ENCODE measurements around the gene UBE2D3.
"Not testable (repeated sequence)": the region's sequence is repeated elsewhere in the genome, so short reads cannot be mapped to it uniquely, and the experiment has no call there.

The UBE2D3 gene

DNA sequence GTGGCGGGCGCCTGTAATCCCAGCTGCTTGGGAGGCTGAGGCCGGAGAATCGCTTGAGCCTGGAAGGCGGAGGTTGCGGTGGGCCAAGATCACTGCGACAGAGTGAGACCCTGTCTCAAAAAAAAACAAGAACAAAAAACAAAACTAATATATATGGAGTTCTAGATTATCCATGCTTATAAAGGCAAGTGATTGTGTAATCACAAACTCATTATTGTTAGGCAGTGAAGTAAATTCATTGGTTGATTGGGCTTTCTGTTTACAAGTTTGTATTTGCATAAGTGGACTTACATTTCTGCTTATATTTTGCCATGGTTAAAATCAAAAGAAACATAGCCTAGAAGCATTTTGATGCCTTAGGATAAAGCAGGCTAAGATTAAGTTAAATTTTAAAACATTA, 2.5 kb upstream of the UBE2D3 start:
- no peak for DNase-seq

DNA sequence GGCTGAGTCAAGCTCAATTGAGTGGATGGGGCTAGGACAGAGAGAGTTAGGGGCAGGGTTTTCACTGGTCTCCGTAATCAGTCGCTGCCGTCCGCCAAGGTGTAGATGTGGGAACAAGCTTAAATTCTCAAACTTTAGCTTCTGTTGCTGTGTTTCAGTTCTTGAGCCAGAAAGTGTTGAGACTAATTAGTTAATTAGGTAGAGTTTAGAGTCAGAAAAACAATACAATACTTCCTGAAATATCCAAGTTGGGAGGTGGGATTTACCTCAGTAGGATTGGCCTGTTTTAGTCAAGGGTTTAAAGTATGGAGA, 1.1 kb upstream of the UBE2D3 start:
- DNase-seq: no peak

DNA sequence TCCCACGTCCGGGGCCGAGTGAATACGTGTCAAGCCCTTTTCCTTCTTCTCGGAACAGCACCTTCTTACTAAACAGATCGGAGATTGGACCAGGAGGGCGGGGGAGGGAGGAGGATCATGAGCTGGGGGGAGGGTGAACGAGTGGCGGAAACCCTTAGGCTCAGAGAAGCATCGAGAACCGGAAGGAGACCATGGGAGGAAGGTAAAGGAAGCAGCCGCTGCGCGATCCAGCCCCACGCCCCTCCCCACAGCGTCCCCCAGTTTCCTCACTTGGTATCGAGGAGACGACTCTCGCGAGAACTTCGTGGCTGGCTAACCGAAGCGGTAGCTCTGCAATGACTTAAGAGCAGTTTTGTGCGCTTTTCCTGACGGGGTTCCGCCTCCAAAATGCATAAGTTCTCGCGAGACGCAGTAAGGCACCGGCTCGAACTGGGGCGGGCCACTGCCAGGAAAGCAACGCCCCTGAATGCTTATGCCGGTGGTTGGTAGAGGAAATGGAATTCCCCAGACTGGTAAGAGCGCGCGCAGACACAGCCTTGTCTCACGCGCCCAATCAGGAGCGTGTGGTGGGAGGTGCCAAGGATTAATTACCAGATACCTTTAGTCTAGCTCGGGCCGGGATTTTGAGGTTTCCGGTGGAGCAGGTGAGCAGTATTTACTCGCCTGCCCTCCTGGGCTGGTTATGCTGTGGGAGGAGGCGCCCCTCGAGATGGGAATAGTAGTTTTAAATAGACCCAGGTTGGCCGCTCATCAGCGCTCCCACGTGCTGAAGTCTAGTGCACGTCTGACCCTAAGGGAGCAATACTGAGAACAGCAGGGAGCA, 534 bp upstream of the UBE2D3 start:
- peak; percentile 98 for DNase-seq

DNA sequence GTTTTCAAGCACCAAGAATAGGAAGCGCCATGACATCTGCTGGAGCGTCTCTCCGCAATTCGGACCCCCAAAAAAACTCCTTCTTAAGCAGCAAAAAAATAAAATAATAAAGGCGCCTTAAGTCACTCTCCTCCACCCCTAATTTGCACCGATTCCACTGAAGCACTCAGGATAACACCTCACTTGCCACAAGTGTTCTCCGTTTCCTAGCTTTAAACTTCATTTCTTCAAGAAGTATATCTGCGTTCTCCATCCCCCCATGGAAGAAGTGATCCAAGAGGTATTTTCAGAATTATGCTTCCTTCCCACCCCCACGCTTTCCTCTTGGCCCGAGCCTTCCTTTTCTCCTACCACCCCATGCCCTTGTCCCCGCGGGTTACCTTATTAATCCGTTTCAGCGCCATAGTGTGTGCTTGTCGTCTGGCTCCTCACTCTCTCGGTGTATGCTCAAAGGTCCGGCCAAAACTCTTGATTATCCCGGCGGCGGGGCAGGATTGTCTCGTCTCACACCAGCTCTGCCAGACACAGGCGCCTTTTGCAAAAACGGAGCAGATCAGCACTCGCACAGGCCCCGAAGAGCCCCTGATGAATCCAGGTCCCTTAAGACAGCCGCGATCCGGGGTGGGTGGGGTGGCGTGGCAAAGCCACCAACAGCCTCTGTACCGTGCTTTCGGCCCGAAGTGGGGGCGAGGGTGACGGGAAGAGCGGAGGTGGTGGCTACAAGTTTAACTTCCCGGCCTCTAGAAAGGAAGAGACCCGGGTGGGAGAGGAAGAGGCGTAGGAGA, 1.1 kb downstream of the UBE2D3 start:
- DNase-seq: peak; percentile 81

DNA sequence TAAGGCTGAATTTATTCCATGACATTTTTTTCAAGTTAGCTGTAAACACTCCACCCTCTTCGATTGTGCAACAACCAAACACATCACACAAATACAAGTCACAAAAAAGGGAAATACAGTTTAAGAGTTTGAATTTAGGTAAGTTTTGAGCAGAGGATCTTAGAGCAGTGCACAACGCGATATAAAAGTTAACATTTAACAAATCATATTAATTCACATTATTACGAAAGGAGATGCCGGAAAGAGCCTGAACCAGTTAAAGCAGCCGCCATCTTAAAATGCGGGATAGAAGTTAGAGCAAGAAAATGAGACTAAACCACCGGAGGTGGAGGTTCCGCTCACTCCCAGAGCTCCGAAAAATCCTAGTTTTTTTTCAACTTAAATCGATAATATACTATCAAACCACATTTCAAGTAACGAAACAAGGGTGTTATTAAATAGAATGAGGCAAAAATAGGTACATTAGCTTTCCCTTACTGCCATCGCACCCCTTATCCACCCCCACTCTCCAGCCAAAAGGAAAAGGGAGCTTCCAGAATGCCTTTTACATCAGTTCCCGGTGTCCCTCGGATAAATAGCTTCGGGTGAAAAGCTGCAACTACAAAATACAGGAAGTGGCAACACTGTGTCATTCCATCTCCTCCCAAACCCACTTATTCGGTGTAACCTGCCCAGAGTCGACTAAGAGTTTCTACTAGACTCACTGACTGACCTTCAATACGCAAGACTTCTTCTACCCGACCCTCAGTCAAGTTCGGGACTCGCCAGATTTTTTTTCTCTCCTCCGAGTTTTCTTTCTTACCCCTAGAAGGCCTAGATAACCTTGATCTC, 1.9 kb downstream of the UBE2D3 start:
- peak; percentile 46 for DNase-seq

DNA sequence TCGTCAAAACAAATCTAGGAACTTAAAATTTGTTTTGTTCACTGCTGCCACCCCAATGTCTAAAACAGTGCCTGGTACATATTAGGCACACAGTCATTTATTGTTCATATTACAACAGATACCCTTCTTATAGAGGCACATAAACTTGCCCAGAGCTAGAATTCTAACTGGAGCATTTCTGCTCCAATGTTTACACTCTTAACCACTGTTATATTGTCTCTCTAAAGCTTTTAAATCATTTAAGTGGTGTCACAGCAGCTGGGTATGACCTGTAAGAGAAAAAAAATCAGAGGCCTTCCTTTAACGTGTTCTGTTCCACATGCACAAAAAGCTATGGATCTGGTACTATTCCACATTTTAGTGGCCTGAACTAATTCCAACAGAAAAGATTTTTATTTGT, 3.0 kb downstream of the UBE2D3 start:
- DNase-seq: no peak

DNA sequence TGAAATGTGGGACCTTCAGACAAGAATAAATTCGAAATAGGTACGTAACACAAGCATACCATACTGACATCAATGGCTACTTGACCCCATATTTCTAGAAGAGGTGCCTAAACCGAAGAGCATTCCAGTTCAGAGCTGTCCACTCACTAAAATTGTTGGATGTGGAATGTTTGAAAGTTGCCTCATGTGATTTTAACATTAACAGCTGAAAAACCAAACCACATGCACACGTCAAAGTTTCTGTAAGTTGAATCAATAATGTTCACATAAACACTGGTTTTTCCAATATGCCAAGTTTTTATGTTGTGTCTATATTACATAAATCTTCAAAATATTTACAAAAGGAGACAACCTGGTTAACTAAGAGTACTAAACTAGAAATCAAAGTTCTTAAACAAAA, 3.5 kb downstream of the UBE2D3 start:
- DNase-seq: no peak

DNA sequence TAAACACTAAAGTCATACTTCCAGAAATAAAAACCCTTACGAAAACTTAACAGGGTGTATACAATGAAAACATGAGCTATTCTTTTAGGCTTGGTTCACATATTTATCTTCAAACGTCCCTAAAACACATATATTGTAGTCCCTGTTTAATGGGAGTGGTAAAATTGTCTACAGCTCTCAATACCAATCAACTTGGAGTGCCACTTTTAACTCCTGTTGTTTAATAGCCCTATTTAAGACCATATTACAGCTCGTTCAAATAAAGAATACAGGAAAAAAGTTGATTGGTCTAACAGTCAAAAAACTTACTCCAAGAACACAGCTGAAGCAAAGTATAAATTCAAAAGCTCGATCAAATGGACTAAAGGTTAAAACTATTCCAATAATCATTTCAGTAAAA, 3.9 kb downstream of the UBE2D3 start:
- no peak for DNase-seq

DNA sequence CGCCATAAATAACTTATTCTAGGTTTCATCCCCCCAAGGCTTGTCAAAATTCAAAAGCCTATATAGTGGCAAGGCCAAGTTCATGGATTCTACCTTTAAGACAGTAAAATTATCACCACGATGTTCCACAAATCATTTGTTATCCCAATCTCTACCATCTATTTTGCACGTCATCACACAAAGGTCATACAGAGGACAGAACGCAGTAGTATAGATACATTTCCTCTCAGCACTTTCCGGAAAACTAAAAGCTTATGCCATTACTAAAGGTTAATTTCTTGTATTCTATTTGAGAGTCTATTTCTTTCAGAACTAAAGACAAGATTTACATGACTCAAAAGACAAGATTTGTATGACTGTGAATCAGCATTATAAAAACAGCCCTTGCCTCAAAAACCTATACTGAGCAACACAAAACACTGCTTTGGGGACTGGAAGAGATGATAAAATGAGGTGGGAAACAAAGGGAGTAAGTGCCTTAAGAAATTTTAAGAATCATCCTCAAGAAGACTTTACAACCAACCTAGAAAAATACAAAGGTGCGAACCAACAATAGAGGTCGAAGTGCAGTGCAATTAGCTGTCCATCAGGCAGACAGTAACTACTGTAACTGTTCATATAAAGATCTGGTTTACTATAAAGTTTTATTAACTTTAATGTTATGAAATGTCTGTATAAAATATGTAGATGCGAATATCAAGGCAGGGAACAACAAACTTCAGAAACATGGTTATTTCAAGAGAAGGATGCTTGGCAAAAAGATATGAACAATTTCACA, 7.6 kb downstream of the UBE2D3 start:
- no peak for DNase-seq

DNA sequence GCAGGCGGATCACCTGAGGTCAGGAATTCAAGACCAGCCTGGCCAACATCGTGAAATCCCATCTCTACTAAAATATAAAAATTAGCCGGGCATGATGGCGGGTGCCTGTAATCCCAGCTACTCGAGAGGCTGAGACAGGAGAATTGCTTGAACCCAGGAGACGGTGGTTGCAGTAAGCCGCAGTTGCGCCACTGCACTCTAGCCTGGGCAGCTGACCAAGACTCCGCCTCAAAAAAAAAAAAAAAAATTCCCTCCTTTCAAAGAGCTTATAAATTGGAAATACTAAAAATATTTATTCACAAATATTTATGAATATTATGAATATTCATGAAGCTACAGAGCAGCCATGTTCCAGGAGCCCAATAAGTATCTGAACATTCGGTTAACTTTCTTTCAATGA, 8.3 kb downstream of the UBE2D3 start:
- not testable (repeated sequence) for DNase-seq

DNA sequence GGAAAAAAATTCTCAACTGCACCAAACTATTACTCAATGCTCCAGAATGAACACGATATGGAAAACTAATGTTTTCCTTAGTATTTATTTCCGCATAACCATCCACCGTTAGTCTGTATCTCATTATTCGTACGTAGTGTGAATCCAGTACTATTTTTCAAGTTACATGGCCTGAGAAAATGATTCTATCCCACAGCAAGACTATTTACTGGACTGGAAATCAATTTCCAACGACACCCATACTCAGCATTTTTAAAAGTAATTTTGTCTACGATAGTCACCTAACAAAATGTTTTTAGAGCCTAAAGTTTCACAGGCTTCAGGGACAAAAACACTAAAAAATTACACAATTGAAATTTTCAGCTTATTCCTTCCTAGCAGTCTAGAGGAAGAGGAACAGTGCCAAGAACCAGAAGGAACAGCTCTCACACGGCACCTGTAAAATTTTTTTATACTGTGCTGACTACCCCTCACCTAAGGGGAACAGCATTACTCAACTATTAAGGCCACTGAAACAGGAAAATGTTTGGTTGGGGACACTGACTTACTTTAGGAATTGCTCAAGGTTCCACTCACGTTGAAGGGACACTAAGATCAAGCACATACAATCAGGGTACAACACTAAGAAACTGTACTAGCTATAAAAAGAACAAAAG, 9.6 kb downstream of the UBE2D3 start:
- no peak for DNase-seq

DNA sequence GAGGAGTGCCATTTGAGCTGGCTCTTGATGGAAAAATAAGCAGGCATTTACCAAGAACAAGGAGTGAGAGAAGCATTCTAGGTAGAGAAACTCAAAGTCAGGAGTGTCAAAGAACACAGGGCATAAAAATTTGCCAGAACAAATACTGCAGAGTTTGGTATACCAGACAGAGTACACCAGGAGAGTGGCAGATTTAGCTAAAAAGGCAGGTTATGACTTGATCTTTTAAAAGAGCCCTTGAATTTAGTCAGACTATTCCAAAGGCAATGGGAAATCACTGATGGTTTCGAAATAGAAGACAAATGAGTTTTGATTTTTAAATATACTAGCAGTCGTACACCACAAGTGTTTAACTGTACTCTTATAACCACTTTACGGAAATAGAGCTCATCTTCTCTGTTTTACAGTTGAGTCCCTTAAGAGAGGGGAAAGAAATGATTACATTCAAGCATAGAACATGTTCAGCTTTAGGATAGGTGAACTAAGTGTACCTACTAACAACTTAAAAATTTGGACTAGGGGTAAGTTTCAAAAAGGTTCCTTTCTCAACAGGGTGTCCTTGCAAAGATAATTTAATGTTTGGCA, 10.2 kb downstream of the UBE2D3 start:
- DNase-seq: no peak

DNA sequence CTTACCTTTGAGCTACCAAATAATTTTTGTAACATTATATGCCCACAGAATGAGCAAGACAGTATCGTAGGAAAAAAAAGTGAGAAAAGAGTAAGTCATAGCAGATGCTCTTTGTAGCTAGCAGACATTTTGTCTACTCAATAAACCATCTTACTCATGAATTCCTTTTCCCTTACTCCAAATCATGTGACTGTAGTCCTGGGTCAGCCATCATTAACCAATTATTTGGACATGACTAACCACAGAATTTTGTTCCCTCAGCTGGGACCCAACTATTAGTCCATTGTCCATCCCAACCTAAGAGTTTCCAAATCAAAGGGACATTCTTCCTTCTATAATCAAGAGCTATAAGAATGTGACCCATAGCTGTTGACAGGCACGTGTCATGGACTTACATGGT, 11.4 kb downstream of the UBE2D3 start:
- DNase-seq: no peak

DNA sequence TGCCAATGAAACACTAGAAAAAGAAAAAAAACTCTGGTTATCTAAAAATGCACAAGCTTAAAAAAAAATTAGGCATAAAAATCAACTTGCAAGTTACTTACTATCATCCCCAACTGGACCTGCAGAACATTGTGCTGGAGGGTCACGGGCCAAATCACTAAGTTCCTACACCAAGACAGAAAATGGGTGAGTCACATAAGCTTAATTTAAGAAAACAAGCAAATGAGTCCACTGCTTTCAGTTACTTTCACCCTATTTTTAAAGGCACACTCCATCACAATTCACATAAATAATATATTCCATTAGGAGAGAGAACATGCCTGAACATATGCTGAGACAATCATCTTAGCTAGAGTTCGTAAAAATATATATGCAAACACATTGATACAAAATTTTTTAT, 17.7 kb downstream of the UBE2D3 start:
- DNase-seq: no peak

DNA sequence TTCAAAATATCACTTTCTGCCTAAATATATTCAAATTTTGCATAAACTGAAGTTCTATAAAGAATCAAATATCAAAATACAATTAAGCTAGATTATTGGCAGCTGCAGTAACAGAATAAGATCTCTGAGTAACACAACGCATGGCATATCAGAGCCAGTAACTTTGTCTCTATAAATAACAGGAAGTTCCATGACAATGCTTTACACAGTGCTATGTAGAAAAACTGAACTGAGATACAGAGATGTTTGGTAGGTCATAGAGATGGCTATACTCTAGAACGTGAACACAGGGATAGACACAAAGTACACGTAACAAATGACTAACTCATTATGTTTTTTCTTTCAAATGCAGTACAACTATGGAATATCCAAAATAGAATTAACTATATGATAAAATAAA, 18.2 kb downstream of the UBE2D3 start:
- DNase-seq: no peak

DNA sequence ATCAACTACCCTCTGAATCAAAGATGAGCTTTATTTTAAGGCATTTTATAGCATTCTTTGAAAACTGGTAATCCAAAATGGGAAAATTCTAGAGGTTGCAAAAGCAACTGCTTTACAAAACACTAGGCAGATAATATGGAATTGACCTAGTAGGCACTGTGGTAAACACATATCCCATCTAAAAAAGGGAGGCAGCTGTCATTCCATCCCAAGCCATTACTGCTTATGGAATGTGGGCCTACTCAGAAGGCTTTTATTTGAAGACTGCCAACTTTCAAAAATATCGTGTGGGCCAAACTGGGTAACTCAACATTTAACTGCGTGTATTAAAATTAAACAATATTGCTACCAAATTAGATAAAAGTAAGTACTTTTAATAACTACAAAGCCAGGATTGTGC, 19.3 kb downstream of the UBE2D3 start:
- DNase-seq: no peak

DNA sequence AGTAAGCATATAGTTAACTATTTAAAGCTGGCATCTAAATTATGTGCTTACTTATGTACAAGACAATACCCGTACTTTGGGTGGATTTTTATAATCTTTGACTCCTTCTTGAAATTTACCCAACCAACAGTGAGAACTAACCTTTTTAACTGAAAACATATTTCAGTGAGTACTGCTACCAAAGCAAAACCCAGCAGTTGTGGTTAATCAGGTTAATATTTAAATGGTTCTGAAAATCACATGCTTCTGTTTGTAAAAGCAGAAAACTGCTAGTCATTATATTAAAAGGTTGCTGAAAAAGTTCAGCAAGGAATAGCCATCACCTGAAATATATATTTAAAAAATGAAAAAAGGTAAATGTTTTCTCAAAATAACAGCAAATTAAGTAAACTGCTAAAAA, 20.0 kb downstream of the UBE2D3 start:
- DNase-seq: no peak

DNA sequence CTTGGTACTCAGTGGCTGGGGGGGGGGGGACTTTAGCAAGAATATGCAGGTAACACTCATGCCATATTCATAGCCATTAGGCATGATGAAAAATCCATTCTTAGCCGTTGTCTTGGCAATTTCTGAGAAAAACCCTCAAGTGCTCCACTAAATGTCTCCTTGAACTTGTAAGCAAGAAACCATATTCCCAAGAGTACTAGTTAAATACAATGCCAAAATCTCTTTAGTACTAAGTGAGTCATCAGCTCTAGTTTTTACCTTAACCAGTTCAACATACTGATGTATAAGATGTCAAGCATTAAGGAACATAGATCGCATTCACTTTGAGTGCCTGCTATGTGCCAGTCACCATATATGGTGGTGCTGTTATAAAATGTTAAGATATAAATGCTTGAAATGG, 27.5 kb downstream of the UBE2D3 start:
- no peak for DNase-seq

DNA sequence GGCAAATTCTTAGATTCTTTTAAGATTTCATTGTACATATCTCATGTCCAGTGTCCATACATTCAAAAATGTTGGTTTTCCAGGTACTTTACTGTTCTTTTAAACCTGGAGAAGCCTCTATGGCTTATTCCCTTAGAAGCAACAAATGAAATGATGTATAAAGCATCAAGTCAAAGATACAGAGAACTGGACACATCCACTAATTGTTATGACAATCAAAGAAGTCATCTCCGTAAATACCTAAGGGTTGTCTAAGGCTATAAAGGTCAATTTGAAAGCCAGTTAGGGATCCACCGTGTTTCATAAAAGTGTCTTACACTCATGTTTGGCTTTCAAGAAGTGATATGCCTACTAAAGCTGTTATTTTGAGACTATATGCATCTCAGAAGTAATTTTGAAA, 32.4 kb downstream of the UBE2D3 start:
- no peak for DNase-seq

DNA sequence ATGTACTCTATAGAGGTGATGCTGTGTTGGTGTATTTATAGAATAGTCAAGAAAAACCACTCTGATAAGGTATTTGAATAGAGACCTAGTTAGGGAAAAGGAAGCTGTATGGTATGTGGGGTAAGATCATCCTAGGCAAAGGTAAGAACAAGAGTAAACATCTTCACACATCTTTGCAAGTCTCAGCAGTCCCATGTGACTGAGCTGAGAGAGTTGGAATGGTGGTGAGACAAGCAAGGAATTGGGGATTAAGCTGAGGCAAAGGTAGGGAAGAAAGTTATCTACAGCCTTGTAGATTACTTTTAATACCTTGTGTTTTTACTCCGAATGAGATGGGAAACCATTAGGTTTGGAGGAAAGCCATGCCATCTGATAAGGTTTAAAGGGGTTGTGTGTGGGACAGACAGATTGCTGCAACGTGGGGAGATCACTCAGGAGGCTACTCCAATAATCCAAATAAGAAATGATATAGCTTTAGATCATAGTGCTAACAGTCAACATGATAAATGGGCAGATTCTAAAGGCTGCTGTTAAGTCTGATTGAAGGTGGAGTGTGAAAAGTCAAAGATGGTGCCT, 34.9 kb downstream of the UBE2D3 start:
- no peak for DNase-seq

DNA sequence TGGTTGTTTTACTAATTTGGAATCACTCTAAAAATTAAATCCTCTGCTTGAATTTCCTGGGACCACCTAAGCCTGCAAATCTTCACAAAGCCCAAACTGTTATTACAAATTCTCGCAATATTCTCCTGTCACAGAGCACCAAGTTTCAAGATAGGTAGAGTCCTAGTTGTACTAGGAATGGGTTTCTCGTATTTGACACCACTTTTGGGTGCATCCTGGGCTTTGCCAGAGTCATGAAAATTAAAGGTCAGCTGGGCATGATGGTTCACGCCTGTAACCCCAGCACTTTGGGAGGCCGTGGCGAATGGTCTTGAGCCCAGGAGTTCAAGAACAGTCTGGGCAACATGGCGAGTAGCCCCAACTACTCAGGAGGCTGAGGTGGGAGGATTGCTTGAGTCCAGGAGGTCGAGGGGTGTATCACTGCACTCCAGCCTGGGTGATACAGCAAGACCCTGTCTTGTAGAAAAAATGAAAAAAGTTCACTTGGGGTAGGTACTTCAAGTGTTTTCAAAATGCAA, 36.0 kb downstream of the UBE2D3 start:
- DNase-seq: no peak

Data from stimulated activated CD8-positive, alpha-beta memory T cell treated with anti-CD3 and anti-CD28 coated beads, Interleukin-4, amount 100 ng/mL, for 48 hours (primary cell).